Mammary epithelial cell (primary cell): ENCODE measurements around the gene LTBP4.

Experiments used
- EZH2 ChIP-seq: IDR thresholded peaks from 2 replicates; pipeline ENCODE4 v1.6.1; 2012; ENCODE audit warnings: low read length, inconsistent platforms, borderline replicate concordance
- TF ChIP-seq, protein P1 (sequence below), 2 donors: IDR thresholded peaks in 1 of 2; conservative IDR thresholded peaks in 1 of 2; 2 replicates each; pipeline ENCODE4 v1.5.1; 2011 to 2012; ENCODE audit warnings: inconsistent platforms in 2 of 2, low read length in 2 of 2, mild to moderate bottlenecking in 2 of 2, control low read depth in 1 of 2, low read depth in 1 of 2; ENCODE audit not compliant: insufficient read depth in 1 of 2; ENCODE audit errors: extremely low read depth in 1 of 2

DNA sequence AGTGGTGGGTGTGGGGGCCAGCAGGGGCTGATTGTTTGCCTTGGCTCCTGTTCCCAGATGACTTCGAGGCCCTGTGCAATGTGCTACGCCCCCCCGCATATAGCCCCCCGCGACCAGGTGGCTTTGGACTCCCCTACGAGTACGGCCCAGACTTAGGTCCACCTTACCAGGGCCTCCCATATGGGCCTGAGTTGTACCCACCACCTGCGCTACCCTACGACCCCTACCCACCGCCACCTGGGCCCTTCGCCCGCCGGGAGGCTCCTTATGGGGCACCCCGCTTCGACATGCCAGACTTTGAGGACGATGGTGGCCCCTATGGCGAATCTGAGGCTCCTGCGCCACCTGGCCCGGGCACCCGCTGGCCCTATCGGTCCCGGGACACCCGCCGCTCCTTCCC is 25.7 kb downstream of the LTBP4 start:
- TF ChIP-seq, protein P1, sequence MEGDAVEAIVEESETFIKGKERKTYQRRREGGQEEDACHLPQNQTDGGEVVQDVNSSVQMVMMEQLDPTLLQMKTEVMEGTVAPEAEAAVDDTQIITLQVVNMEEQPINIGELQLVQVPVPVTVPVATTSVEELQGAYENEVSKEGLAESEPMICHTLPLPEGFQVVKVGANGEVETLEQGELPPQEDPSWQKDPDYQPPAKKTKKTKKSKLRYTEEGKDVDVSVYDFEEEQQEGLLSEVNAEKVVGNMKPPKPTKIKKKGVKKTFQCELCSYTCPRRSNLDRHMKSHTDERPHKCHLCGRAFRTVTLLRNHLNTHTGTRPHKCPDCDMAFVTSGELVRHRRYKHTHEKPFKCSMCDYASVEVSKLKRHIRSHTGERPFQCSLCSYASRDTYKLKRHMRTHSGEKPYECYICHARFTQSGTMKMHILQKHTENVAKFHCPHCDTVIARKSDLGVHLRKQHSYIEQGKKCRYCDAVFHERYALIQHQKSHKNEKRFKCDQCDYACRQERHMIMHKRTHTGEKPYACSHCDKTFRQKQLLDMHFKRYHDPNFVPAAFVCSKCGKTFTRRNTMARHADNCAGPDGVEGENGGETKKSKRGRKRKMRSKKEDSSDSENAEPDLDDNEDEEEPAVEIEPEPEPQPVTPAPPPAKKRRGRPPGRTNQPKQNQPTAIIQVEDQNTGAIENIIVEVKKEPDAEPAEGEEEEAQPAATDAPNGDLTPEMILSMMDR (conservative IDR thresholded peaks at IDR 0.05 in 1 of 2, IDR thresholded peaks at IDR 0.05 in 1 of 2; ENCODE audit: extremely low read depth in 1 of 2, insufficient read depth in 1 of 2, low read depth in 1 of 2, low read length in 2 of 2) = no peak
- TF ChIP-seq EZH2 = no peak
